ENCODE data around the gene NFIX. TPM values are rescaled to one million over a fixed set of nuclear protein-coding genes. Genes with fewer than 3 reads are reported as not detected.

NFIX gene
- total RNA-seq, 2 donors from 2014 or later, result 117 to 133 TPM

- no peak for DNase-seq
- no peak for ATAC-seq
- intact Hi-C loops (cut with DNase I), result no loop called here
Observed at GRCh38 chr19:13025819-13026456, 30.7 kb downstream of the NFIX start.

- intact Hi-C loops (cut with DNase I), result no loop called here
- DNase-seq, result no peak
- ATAC-seq, result no peak
Observed at GRCh38 chr19:13026462-13027370, 31.4 kb downstream of the NFIX start.

GRCh38 chr19:13027557-13027956 lies 32.3 kb downstream of the NFIX start:
- intact Hi-C loops (cut with DNase I), result no loop called here
- DNase-seq, result no peak
- no peak for ATAC-seq

GRCh38 chr19:13028027-13028426 lies 32.8 kb downstream of the NFIX start:
- DNase-seq, result no peak
- ATAC-seq, result no peak
- intact Hi-C loops (cut with DNase I), result no loop called here

- no peak for ATAC-seq
- no peak for DNase-seq
- intact Hi-C loops (cut with DNase I), result no loop called here
Observed at GRCh38 chr19:13029301-13029880, 34.1 kb downstream of the NFIX start.

GRCh38 chr19:13029893-13030292 lies 34.6 kb downstream of the NFIX start:
- ATAC-seq (no peak), DNase-seq (no peak)
- intact Hi-C loops (cut with DNase I), result no loop called here

- DNase-seq (no peak), ATAC-seq (peak; percentile 64 to 65)
- intact Hi-C loops (cut with DNase I), result no loop called here
Observed at GRCh38 chr19:13031917-13032623, 36.8 kb downstream of the NFIX start.

GRCh38 chr19:13032837-13033236 lies 37.6 kb downstream of the NFIX start:
- ATAC-seq (no peak), DNase-seq (no peak)
- intact Hi-C loops (cut with DNase I), result no loop called here

- intact Hi-C loops (cut with DNase I), result no loop called here
- ATAC-seq (no peak), DNase-seq (no peak)
Observed at GRCh38 chr19:13033244-13033643, 38.0 kb downstream of the NFIX start.

GRCh38 chr19:13033819-13034611 lies 38.7 kb downstream of the NFIX start:
- DNase-seq (peak; percentile 75), ATAC-seq (peak; percentile 57 to 60)
- intact Hi-C loops (cut with DNase I), result no loop called here

- intact Hi-C loops (cut with DNase I), result no loop called here
- peak in 1 of 2 donors; percentile 5 for ATAC-seq
Observed at GRCh38 chr19:13034636-13035035, 39.4 kb downstream of the NFIX start.

GRCh38 chr19:13035820-13036365 lies 40.6 kb downstream of the NFIX start:
- intact Hi-C loops (cut with DNase I), result no loop called here
- ATAC-seq (no peak), DNase-seq (no peak)

More at GRCh38 chr19:13034636-13035035, 39.4 kb downstream of the NFIX start:
- DNase-seq, result no peak

GRCh38 chr19:13036366-13036976 lies 41.2 kb downstream of the NFIX start:
- intact Hi-C loops (cut with DNase I), result no loop called here
- peak; percentile 59 for DNase-seq
- peak in 1 of 2 donors; percentile 6 for ATAC-seq

GRCh38 chr19:13037161-13037560 lies 41.9 kb downstream of the NFIX start:
- DNase-seq (no peak), ATAC-seq (peak in 1 of 2 donors; percentile 35)
- intact Hi-C loops (cut with DNase I), result no loop called here

GRCh38 chr19:13037731-13038130 lies 42.5 kb downstream of the NFIX start:
- intact Hi-C loops (cut with DNase I), result no loop called here
- DNase-seq (no peak), ATAC-seq (peak in 1 of 2 donors; percentile 10)

GRCh38 chr19:13038306-13039210 lies 43.3 kb downstream of the NFIX start:
- DNase-seq, result no peak
- intact Hi-C loops (cut with DNase I), result no loop called here
- peak in 1 of 2 donors; percentile 32 for ATAC-seq

- intact Hi-C loops (cut with DNase I), result no loop called here
- ATAC-seq, result peak in 1 of 2 donors; percentile 12
- DNase-seq, result no peak
Observed at GRCh38 chr19:13039211-13039789, 44.0 kb downstream of the NFIX start.
